Activated T-helper 2 cell treated with anti-CD3 and anti-CD28 coated beads, Interferon-gamma antibody, Interleukin-2, Interleukin-4, amounts not matched to agents 10 μg/mL and 5 μg/mL and 100 μg/mL, durations not matched to agents 14 hours and 24 hours and 36 hours (primary cell): ENCODE data around the gene IL10RB. TPM values are rescaled to one million over a fixed set of nuclear protein-coding genes. Genes with fewer than 3 reads are reported as not detected.
"Not testable (repeated sequence)": the region's sequence is repeated elsewhere in the genome, so short reads cannot be mapped to it uniquely, and the experiment has no call there.

ENCODE experiments used
- DNase-seq: peaks from one replicate; pipeline ENCODE4 v3.0.0; 2021; ENCODE audit warnings: low spot score
- H3K27ac Mint-ChIP-seq: one replicate; pipeline ENCODE4 v1.8.0; 2021; ENCODE audit warnings: mixed read lengths
- H3K27me3 Mint-ChIP-seq: one replicate; pipeline ENCODE4 v1.8.0; 2021; ENCODE audit warnings: low read depth, mixed read lengths
- H3K36me3 Mint-ChIP-seq: one replicate; pipeline ENCODE4 v1.8.0; 2021; ENCODE audit warnings: low read depth, mixed read lengths
- H3K4me1 Mint-ChIP-seq: one replicate; pipeline ENCODE4 v1.8.0; 2021; ENCODE audit warnings: low read depth, mixed read lengths
- H3K4me3 Mint-ChIP-seq: one replicate; pipeline ENCODE4 v1.8.0; 2021; ENCODE audit warnings: low read depth, mild to moderate bottlenecking, moderate library complexity, mixed read lengths
- H3K9me3 Mint-ChIP-seq: one replicate; pipeline ENCODE4 v1.8.0; 2021; ENCODE audit warnings: mixed read lengths
- intact Hi-C: fragments of 100-400 bp; cut with micrococcal nuclease; formaldehyde crosslinking; loops from one replicate; pipeline ENCODE4 v1.15.1; 2023
- total RNA-seq: library from RNA; stranded (reverse); gene quantifications from 2 replicates; pipeline ENCODE4 v1.2.3, GENCODE V29; 2022

IL10RB gene
- total RNA-seq, 1 donor from 2014 or later, result 24.7 TPM

DNA sequence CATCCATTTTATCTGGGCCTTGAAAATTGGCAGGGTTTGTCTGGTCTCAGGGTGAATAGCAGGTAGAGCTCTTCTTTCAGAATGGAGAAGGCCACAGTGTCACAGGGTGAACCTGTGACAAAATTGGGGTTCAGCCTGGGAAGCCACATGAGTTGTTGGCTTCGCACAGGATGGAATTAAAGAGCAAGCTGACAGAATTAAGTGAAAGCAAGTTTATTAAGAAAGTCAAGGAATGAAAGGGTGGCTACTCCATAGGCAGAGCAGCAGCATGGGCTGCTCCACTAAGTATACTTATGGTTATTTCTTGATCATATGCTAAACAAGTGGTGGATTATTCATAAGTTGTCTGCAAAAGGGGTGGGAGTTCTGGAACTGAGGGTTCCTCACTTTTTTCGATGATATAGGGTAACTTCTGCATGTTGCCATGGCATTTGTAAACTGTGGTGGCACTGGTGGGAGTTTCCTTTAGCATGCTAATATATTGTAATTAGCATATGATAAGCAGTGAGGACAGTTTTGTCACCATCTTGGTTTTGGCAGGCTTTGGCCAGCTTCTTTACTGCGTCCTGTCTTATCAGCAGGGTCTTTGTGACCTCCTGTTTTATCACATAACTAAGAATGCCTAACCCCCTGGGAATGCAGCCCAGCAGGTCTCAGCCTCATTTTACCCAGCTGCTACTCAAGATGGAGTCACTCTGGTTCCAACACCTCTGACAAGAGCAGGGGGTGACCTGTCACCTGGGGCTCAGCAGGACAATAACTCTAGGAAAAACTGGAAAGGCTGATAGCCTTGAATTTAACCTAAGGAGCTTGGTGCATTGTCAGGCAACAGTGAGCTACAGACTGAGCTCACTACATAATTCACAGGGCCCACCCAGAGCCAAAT, 31.3 kb upstream of the IL10RB start:
- peaks cover 52% of the 10 kb centered on the region for H3K36me3 Mint-ChIP-seq
- H3K4me1 Mint-ChIP-seq, result peaks cover 64% of the 10 kb centered on the region
- peak overlapping the region; percentile 11 for H3K4me3 Mint-ChIP-seq
- H3K27me3 Mint-ChIP-seq, result no peaks in the 10 kb centered on the region
- peak overlapping the region; percentile 54 for H3K27ac Mint-ChIP-seq
- intact Hi-C loops, result no loop called here
- no peaks in the 10 kb centered on the region for H3K9me3 Mint-ChIP-seq
- DNase-seq, result no peak

DNA sequence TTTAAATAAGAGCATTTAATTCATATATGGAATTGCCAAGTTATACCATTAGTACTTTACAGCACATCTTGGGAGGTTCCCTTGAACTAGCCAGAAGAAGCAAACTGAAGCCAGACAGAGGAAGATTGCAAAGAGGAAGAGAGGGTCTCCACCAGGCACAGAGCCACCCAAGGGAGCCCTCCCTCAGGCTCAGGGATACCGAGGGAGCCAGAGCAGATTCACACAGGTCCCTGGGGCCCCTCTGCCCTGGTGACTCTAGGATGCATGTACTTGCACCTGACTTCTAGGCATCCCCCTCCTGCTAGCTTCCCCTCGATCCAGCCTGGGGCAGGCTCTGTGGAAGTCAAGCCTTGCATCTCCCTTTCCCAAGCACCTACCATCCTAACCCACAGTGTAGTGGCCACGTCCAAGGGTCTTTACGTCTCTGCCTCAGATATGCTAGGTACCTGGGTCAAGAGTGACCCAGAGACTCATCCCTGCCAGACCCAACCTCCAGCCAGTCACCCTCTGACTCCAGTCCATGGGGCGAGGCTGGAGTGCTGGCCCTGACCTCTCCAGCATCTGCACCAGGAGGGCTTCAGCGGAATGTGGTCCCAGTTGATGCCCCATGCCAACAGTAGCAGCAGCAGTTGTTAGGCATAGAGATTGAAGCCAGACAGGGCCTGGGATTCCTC, 30.0 kb upstream of the IL10RB start:
- H3K4me3 Mint-ChIP-seq, result no peak overlapping the region
- intact Hi-C loops, result no loop called here

DNA sequence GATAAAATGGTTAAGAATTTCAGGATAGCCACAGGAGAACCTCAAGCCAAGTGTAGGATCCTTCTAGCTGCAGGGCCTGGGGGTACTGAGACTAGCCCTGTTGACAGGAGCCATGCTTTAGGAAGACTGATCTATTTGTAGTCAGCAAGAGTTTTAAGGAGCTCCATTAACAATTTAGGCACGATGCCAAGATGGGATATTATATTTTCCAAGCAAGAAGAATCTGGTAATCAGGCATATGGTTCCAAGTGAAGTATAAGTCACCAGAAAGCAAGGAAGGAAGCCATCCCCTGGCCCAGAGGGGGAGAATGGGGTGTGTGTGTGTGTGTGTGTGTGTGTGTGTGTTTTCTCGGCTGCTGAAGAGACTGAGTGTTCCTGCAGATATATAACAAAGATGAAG, 29.4 kb upstream of the IL10RB start:
- DNase-seq, result no peak
- intact Hi-C loops, result no loop called here
- Mint-ChIP-seq H3K4me1 (peaks cover 77% of the 10 kb centered on the region), H3K27ac (peak overlapping the region; percentile 92), H3K4me3 (peak overlapping the region; percentile 11), H3K9me3 (no peaks in the 10 kb centered on the region), H3K36me3 (peaks cover 62% of the 10 kb centered on the region), H3K27me3 (no peaks in the 10 kb centered on the region)

More for the DNA sequence above, 30.0 kb upstream of the IL10RB start:
- H3K9me3 Mint-ChIP-seq, result no peaks in the 10 kb centered on the region
- peak overlapping the region; percentile 92 for H3K27ac Mint-ChIP-seq
- no peak for DNase-seq
- no peaks in the 10 kb centered on the region for H3K27me3 Mint-ChIP-seq
- peaks cover 56% of the 10 kb centered on the region for H3K36me3 Mint-ChIP-seq
- peaks cover 74% of the 10 kb centered on the region for H3K4me1 Mint-ChIP-seq

DNA sequence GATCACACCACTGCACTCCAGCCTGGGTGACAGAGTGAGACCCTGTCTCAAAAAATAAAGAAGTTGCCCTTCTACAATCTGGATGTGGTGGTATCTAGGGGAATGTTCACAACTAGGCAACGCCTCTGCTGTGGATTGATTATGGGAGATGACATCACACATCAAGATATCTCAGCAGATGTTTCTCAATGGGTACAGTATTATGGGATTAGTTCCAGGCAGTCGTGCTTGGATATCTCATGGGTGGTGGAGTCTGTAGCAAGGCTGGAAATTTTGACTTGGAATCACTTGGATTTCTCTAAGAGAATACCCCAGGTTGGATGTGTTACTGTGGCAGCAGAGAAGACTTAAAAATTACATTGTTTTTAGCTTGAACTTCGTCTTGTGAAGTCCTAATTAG, 28.7 kb upstream of the IL10RB start:
- H3K27ac Mint-ChIP-seq, result peak overlapping the region; percentile 92
- intact Hi-C loops, result no loop called here
- H3K27me3 Mint-ChIP-seq, result no peaks in the 10 kb centered on the region
- no peak for DNase-seq
- peak overlapping the region; percentile 71 for H3K4me3 Mint-ChIP-seq
- H3K36me3 Mint-ChIP-seq, result peaks cover 65% of the 10 kb centered on the region
- H3K4me1 Mint-ChIP-seq, result peaks cover 76% of the 10 kb centered on the region
- H3K9me3 Mint-ChIP-seq, result no peaks in the 10 kb centered on the region

GRCh38 chr21:33238146-33238545, 28.0 kb upstream of the IL10RB start:
- Mint-ChIP-seq H3K27ac (peak overlapping the region; percentile 92), H3K27me3 (no peaks in the 10 kb centered on the region), H3K4me3 (peak overlapping the region; percentile 71), H3K4me1 (peaks cover 71% of the 10 kb centered on the region), H3K9me3 (no peaks in the 10 kb centered on the region), H3K36me3 (peaks cover 63% of the 10 kb centered on the region)
- intact Hi-C loops, result loop anchor here (2.0 kb wide), 3 partner anchors 19 to 143 kb away; partner anchors contain the start of gene IFNAR1
- no peak for DNase-seq

DNA sequence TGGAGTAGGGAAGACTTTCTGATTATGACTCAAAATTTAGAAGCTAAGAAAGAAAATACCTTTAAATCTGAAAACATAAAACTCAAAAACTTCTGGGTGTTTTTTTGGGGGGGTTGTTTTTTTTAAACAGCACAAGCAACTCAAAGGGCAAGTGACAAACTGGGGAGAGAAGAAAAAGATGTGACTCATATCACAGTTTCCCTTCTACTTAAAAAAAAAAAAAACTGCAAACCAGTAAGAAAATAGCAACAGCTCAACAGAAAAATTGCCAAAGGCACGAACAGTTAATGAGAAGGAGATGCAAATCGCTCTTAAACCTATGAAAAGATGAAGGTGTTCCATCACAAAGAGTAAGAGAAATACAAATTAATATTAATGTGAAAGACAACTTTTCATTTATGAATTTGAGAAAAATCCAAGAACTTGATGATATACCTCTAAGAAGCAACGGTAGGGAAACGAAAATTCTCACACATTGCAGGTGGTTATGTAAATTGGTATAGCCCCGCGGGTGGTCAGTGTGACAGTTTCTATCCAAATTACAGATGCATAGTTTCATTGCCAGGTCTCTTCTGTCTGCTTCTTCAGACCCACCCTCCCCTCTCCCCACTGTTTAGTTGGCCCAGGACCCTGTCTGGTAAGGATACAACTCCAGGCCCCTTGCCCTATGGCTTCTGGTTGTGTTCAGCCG, 27.5 kb upstream of the IL10RB start:
- peaks cover 63% of the 10 kb centered on the region for H3K36me3 Mint-ChIP-seq
- peak overlapping the region; percentile 71 for H3K4me3 Mint-ChIP-seq
- H3K27me3 Mint-ChIP-seq, result no peaks in the 10 kb centered on the region
- no peaks in the 10 kb centered on the region for H3K9me3 Mint-ChIP-seq
- peak overlapping the region; percentile 92 for H3K27ac Mint-ChIP-seq
- DNase-seq, result no peak
- intact Hi-C loops, result loop anchor here (2.0 kb wide), 3 partner anchors 18 to 142 kb away; partner anchors contain the start of gene IFNAR1
- H3K4me1 Mint-ChIP-seq, result peaks cover 71% of the 10 kb centered on the region

DNA sequence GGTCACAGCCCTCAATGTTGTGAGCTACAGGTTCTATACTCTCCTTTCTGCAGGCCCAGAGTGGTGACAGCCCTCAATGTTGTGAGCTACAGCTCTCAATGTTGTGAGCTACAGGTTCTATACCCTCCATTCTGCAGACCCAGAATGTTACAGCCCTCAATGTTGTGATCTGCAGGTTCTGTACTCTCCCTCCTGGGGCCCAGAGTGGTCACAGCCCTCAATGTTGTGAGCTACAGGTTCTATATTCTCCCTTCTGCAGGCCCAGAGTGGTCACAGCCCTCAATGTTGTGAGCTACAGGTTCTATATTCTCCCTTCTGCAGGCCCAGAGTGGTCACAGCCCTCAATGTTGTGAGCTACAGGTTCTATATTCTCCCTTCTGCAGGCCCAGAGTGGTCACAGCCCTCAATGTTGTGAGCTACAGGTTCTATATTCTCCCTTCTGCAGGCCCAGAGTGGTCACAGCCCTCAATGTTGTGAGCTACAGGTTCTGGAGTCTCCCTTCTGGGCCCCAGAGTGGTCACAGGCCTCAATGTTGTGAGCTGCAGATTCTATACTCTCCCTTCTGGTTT, 26.5 kb upstream of the IL10RB start:
- peaks cover 65% of the 10 kb centered on the region for H3K36me3 Mint-ChIP-seq

GRCh38 chr21:33240404-33240803, 25.8 kb upstream of the IL10RB start:
- Mint-ChIP-seq H3K36me3 (peaks cover 71% of the 10 kb centered on the region), H3K9me3 (no peaks in the 10 kb centered on the region), H3K27me3 (no peaks in the 10 kb centered on the region), H3K27ac (peak overlapping the region; percentile 71), H3K4me3 (no peak overlapping the region), H3K4me1 (peaks cover 80% of the 10 kb centered on the region)
- intact Hi-C loops, result no loop called here
- DNase-seq, result no peak

More for the DNA sequence above, 26.5 kb upstream of the IL10RB start:
- peak overlapping the region; percentile 66 for H3K4me3 Mint-ChIP-seq
- not testable (repeated sequence) for H3K27me3 Mint-ChIP-seq, H3K9me3 Mint-ChIP-seq, DNase-seq
- H3K27ac Mint-ChIP-seq, result peak overlapping the region; percentile 92
- peaks cover 74% of the 10 kb centered on the region for H3K4me1 Mint-ChIP-seq
- intact Hi-C loops, result loop anchor here (2.0 kb wide), 3 partner anchors 17 to 141 kb away; partner anchors contain the start of gene IFNAR1

- intact Hi-C loops, result no loop called here
- no peak for DNase-seq
Measured at GRCh38 chr21:33241846-33242245, 24.3 kb upstream of the IL10RB start.

DNA sequence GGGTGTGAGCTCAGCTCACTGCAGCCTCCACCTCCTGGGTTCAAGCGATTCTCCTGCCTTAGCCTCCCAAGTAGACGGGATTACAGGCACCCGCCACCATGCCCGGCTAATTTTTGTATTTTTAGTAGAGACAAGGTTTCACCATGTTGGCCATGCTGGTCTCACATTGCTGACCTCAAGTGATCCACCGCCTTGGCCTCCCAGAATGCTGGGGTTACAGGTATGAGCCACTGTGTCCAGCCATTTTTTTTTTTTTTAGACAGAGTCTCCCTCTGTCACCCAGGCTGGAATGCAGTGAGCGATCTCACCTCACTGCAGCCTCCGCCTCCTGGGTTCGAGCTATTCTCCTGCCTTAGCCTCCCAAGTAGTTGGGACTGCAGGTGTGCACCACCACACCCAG, 23.3 kb upstream of the IL10RB start:
- intact Hi-C loops, DNase-seq, H3K27me3 Mint-ChIP-seq, H3K4me3 Mint-ChIP-seq, H3K9me3 Mint-ChIP-seq: not testable (repeated sequence)
- peaks cover 81% of the 10 kb centered on the region for H3K36me3 Mint-ChIP-seq
- H3K4me1 Mint-ChIP-seq, result peaks cover 80% of the 10 kb centered on the region
- H3K27ac Mint-ChIP-seq, result peak overlapping the region; percentile 90

More at GRCh38 chr21:33241846-33242245, 24.3 kb upstream of the IL10RB start:
- peak overlapping the region; percentile 69 for H3K27ac Mint-ChIP-seq
- no peak overlapping the region for H3K4me3 Mint-ChIP-seq
- H3K9me3 Mint-ChIP-seq, result no peaks in the 10 kb centered on the region
- H3K4me1 Mint-ChIP-seq, result peaks cover 83% of the 10 kb centered on the region
- H3K36me3 Mint-ChIP-seq, result peaks cover 78% of the 10 kb centered on the region
- no peaks in the 10 kb centered on the region for H3K27me3 Mint-ChIP-seq

GRCh38 chr21:33244082-33244778, 21.9 kb upstream of the IL10RB start:
- no peak for DNase-seq
- H3K9me3 Mint-ChIP-seq, result no peaks in the 10 kb centered on the region
- no peaks in the 10 kb centered on the region for H3K27me3 Mint-ChIP-seq
- intact Hi-C loops, result loop anchor here (1.0 to 2.0 kb wide), 2 partner anchors 13 to 15 kb away; no protein-coding TSS in a partner anchor
- H3K4me3 Mint-ChIP-seq, result peak overlapping the region; percentile 54
- peak overlapping the region; percentile 90 for H3K27ac Mint-ChIP-seq
- H3K4me1 Mint-ChIP-seq, result peaks cover 77% of the 10 kb centered on the region
- peaks cover 85% of the 10 kb centered on the region for H3K36me3 Mint-ChIP-seq

DNA sequence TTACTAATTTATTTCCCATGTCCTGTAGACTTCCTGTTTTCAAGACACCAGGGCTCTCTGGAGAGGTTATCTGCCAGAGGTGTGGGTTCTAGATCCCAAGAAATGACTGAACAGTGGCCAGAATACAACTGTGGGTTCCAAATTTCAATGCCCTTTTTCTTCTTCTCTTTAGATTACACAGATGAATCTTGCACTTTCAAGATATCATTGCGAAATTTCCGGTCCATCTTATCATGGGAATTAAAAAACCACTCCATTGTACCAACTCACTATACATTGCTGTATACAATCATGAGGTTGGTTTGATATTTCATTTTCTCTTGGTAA, 21.4 kb upstream of the IL10RB start:
- no peak for DNase-seq
- peaks cover 87% of the 10 kb centered on the region for H3K36me3 Mint-ChIP-seq
- peaks cover 78% of the 10 kb centered on the region for H3K4me1 Mint-ChIP-seq
- peak overlapping the region; percentile 54 for H3K4me3 Mint-ChIP-seq
- peak overlapping the region; percentile 90 for H3K27ac Mint-ChIP-seq
- H3K9me3 Mint-ChIP-seq, result no peaks in the 10 kb centered on the region
- H3K27me3 Mint-ChIP-seq, result no peaks in the 10 kb centered on the region
- intact Hi-C loops, result loop anchor here (1.0 to 2.0 kb wide), 2 partner anchors 13 to 14 kb away; no protein-coding TSS in a partner anchor
